H9 (cell line): Measurements from ENCODE around the gene CGB8. TPM values are rescaled to one million over a fixed set of nuclear protein-coding genes. Genes with fewer than 3 reads are reported as not detected.
"Not testable (repeated sequence)": the region's sequence is repeated elsewhere in the genome, so short reads cannot be mapped to it uniquely, and the experiment has no call there.

Experiments
- DNase-seq: peaks from one replicate; pipeline ENCODE4 v3.0.0-alpha.2; 2017
- H2AFZ ChIP-seq: one replicate; pipeline ENCODE4 v1.6.1; 2013; ENCODE audit warnings: mild to moderate bottlenecking, low read length, control low read depth, moderate library complexity
- H2AK5ac ChIP-seq: 2 replicates; pipeline ENCODE4 v1.6.1; 2013; ENCODE audit warnings: low read length, control low read depth, mixed read lengths; ENCODE audit not compliant: insufficient read length
- H2BK120ac ChIP-seq: one replicate; pipeline ENCODE4 v1.6.1; 2013; ENCODE audit warnings: low read depth, mild to moderate bottlenecking, low read length, control low read depth, inconsistent platforms; ENCODE audit not compliant: poor library complexity, severe bottlenecking
- H2BK12ac ChIP-seq: 2 replicates; pipeline ENCODE4 v1.6.1; 2013; ENCODE audit warnings: low read length, control low read depth, mixed read lengths, low read depth; ENCODE audit not compliant: insufficient read length
- H2BK15ac ChIP-seq: 2 replicates; pipeline ENCODE4 v1.6.1; 2013; ENCODE audit warnings: low read depth, low read length, control low read depth
- H2BK20ac ChIP-seq: one replicate; pipeline ENCODE4 v1.6.1; 2013; ENCODE audit warnings: low read depth, mild to moderate bottlenecking, low read length, control low read depth, inconsistent platforms; ENCODE audit not compliant: poor library complexity, severe bottlenecking
- H2BK5ac ChIP-seq: 2 replicates; pipeline ENCODE4 v1.6.1; 2013; ENCODE audit warnings: low read length, control low read depth, mixed read lengths; ENCODE audit not compliant: insufficient read length
- H3K14ac ChIP-seq: 2 replicates; pipeline ENCODE4 v1.6.1; 2013; ENCODE audit warnings: low read length, control low read depth; ENCODE audit not compliant: insufficient read depth
- H3K18ac ChIP-seq: 2 replicates; pipeline ENCODE4 v1.6.1; 2013; ENCODE audit warnings: low read depth, mild to moderate bottlenecking, mixed read lengths, low read length, control low read depth; ENCODE audit not compliant: insufficient read length
- H3K23ac ChIP-seq: 2 replicates; pipeline ENCODE4 v1.6.1; 2013; ENCODE audit warnings: low read length, control low read depth, mixed read lengths, low read depth; ENCODE audit not compliant: insufficient read length
- H3K23me2 ChIP-seq: 2 replicates; pipeline ENCODE4 v1.6.1; 2013; ENCODE audit warnings: low read depth, mild to moderate bottlenecking, mixed read lengths, low read length, control low read depth; ENCODE audit not compliant: insufficient read length, poor library complexity, severe bottlenecking
- H3K27ac ChIP-seq: 2 replicates; pipeline ENCODE4 v1.5.1; 2013; ENCODE audit warnings: low read length, control low read depth, mixed read lengths, low read depth; ENCODE audit not compliant: insufficient read length
- H3K27me3 ChIP-seq: 2 replicates; pipeline ENCODE4 v1.6.1; 2013; ENCODE audit warnings: low read length, control low read depth, inconsistent platforms; ENCODE audit not compliant: insufficient read depth
- H3K4ac ChIP-seq: 2 replicates; pipeline ENCODE4 v1.6.1; 2013; ENCODE audit warnings: low read depth, mild to moderate bottlenecking, control low read depth, inconsistent platforms, low read length, moderate library complexity
- H3K4me1 ChIP-seq: 2 replicates; pipeline ENCODE4 v1.6.1; 2013; ENCODE audit warnings: low read length, control low read depth, inconsistent platforms; ENCODE audit not compliant: insufficient read depth
- H3K4me2 ChIP-seq: 2 replicates; pipeline ENCODE4 v1.6.1; 2013; ENCODE audit warnings: low read length, control low read depth, mixed read lengths; ENCODE audit not compliant: insufficient read length, insufficient read depth
- H3K56ac ChIP-seq: 2 replicates; pipeline ENCODE4 v1.6.1; 2013; ENCODE audit warnings: low read depth, mild to moderate bottlenecking, mixed read lengths, low read length, control low read depth; ENCODE audit not compliant: insufficient read length
- H3K79me1 ChIP-seq: 2 replicates; pipeline ENCODE4 v1.6.1; 2013; ENCODE audit warnings: low read depth, mild to moderate bottlenecking, moderate library complexity, low read length, control low read depth, inconsistent platforms; ENCODE audit not compliant: insufficient read depth, poor library complexity, severe bottlenecking
- H3K79me2 ChIP-seq: 2 replicates; pipeline ENCODE4 v1.6.1; 2013; ENCODE audit warnings: low read length, control low read depth, inconsistent platforms; ENCODE audit not compliant: insufficient read depth
- H3K9ac ChIP-seq: 2 replicates; pipeline ENCODE4 v1.6.1; 2013; ENCODE audit warnings: low read length, control low read depth, mixed read lengths; ENCODE audit not compliant: insufficient read length; ENCODE audit errors: extremely low read depth
- H3K9me3 ChIP-seq: one replicate; pipeline ENCODE4 v1.6.1; 2013; ENCODE audit warnings: low read depth, low read length, inconsistent platforms; ENCODE audit not compliant: control insufficient read depth
- H3T11ph ChIP-seq: one replicate; pipeline ENCODE4 v1.6.1; 2013; ENCODE audit warnings: mild to moderate bottlenecking, low read length, control low read depth, inconsistent platforms
- H4K20me1 ChIP-seq: one replicate; pipeline ENCODE4 v1.6.1; 2013; ENCODE audit not compliant: control insufficient read depth, insufficient read length, insufficient read depth
- H4K5ac ChIP-seq: 2 replicates; pipeline ENCODE4 v1.6.1; 2013; ENCODE audit warnings: low read depth, mild to moderate bottlenecking, mixed read lengths, low read length, control low read depth; ENCODE audit not compliant: insufficient read length
- H4K8ac ChIP-seq: replicated peaks from 2 replicates; pipeline ENCODE4 v1.6.1; 2013; ENCODE audit warnings: low read length, control low read depth, mixed read lengths, low read depth; ENCODE audit not compliant: insufficient read length
- H4K91ac ChIP-seq: 2 replicates; pipeline ENCODE4 v1.6.1; 2013; ENCODE audit warnings: low read depth, mild to moderate bottlenecking, moderate library complexity, mixed read lengths, low read length, control low read depth; ENCODE audit not compliant: insufficient read length
- H3K27ac Mint-ChIP-seq, 3 experiments: 2 replicates in 2 of 3; 3 replicates in 1 of 3; pipeline ENCODE4 v1.8.0; 2020 to 2021; ENCODE audit warnings: mixed read lengths in 3 of 3, mild to moderate bottlenecking in 1 of 3, moderate library complexity in 1 of 3
- H3K27me3 Mint-ChIP-seq: 2 replicates; pipeline ENCODE4 v1.8.0; 2021; ENCODE audit warnings: low read depth, mild to moderate bottlenecking, moderate library complexity, mixed read lengths
- H3K36me3 Mint-ChIP-seq, 3 experiments: 2 replicates in 2 of 3; 3 replicates in 1 of 3; pipeline ENCODE4 v1.8.0; 2020 to 2021; ENCODE audit warnings: low read depth in 3 of 3, mixed read lengths in 3 of 3; ENCODE audit not compliant: insufficient read depth in 1 of 3
- H3K4me1 Mint-ChIP-seq, 2 experiments: 2 replicates each; pipeline ENCODE4 v1.8.0; 2020; ENCODE audit warnings: mixed read lengths in 2 of 2
- H3K4me3 Mint-ChIP-seq, 2 experiments: 2 replicates in 1 of 2; 3 replicates in 1 of 2; pipeline ENCODE4 v1.8.0; 2020 to 2021; ENCODE audit warnings: mild to moderate bottlenecking in 2 of 2, mixed read lengths in 2 of 2, moderate library complexity in 1 of 2
- H3K9me3 Mint-ChIP-seq, 2 experiments: 2 replicates in 1 of 2; 3 replicates in 1 of 2; pipeline ENCODE4 v1.8.0; 2020; ENCODE audit warnings: mild to moderate bottlenecking in 2 of 2, mixed read lengths in 2 of 2, moderate library complexity in 1 of 2
- WGBS: extraction: QIAGEN DNeasy Blood & Tissue Kit; methylation state at CpG from one replicate; pipeline ENCODE4 v1.1.7; 2013; ENCODE audit warnings: missing lambda C conversion rate, low lambda C conversion rate, mixed read lengths; ENCODE audit not compliant: insufficient read length; ENCODE audit errors: extremely low coverage; 5-methylcytosine and 5-hydroxymethylcytosine counted together
- total RNA-seq: library from RNA; stranded (reverse); gene quantifications from 2 replicates; pipeline ENCODE4 v1.2.1, GENCODE V29; 2021
- TF ChIP-seq, protein P1 (sequence below): fragments of 200-600 bp; sonication (generic); conservative IDR thresholded peaks from 3 replicates; pipeline ENCODE4 v1.8.0; 2021; ENCODE audit warnings: antibody characterized with exemption, mild to moderate bottlenecking

The CGB8 gene
- total RNA-seq, 1 experiment from 2014 or later, result not detected

DNA sequence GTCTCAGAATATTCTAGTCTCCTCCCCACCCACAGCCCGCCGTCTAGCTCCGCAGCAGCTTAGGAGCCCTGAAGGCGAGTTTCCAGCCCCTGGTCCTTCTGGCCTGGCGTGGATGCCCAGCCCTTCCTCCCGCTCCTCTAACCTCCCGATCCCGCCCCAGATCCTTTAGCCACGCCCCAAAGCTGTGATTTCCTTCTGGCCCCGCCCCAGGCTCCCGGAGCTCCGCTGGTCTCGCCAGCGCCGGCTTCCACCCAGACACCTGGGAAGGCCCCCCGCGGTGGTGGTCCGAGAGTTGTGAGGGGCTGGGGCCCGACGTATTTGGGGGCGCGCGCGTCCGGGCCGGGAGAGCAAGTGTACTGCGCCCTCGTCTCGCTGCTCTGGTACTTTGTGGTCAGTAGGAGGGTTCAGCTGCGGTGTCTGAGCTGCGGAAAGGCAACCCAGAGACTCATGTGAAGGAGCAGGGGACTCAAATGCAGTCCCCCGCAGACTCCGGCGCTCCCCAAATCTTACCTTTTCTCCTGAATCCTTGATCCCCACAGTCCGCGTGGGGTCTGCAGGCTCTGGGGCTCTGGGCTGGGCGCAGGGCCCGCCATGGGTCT is 8.8 kb upstream of the CGB8 start, which contains the start of gene CGB7:
Gene CGB7, minus strand, starts transcription at position 114 of the 599 bp plus-strand sequence. CDS start 2,374 bp downstream, outside the sequence.
- Mint-ChIP-seq H3K27ac (no peak within 1 kb of the TSS), H3K36me3 (no peaks in the 10 kb centered on the region; a peak in 1 of 7 replicates), H3K4me1 (peaks cover 18 to 28% of the 10 kb centered on the region in 2 experiments), H3K27me3 (peaks cover 80% of the 10 kb centered on the region), H3K4me3 (peak within 1 kb of the TSS; percentile 53 to 77), H3K9me3 (peaks cover 0 to 2% of the 10 kb centered on the region in 2 experiments; a peak in 1 of 5 replicates)
- no peak within 1 kb of the TSS for H3K56ac ChIP-seq
- H2AFZ ChIP-seq, result no peak within 1 kb of the TSS
- no peak within 1 kb of the TSS for H2BK12ac ChIP-seq
- no peaks in the 10 kb centered on the region for H3K9me3 ChIP-seq
- TF ChIP-seq, protein P1, sequence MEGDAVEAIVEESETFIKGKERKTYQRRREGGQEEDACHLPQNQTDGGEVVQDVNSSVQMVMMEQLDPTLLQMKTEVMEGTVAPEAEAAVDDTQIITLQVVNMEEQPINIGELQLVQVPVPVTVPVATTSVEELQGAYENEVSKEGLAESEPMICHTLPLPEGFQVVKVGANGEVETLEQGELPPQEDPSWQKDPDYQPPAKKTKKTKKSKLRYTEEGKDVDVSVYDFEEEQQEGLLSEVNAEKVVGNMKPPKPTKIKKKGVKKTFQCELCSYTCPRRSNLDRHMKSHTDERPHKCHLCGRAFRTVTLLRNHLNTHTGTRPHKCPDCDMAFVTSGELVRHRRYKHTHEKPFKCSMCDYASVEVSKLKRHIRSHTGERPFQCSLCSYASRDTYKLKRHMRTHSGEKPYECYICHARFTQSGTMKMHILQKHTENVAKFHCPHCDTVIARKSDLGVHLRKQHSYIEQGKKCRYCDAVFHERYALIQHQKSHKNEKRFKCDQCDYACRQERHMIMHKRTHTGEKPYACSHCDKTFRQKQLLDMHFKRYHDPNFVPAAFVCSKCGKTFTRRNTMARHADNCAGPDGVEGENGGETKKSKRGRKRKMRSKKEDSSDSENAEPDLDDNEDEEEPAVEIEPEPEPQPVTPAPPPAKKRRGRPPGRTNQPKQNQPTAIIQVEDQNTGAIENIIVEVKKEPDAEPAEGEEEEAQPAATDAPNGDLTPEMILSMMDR, result no peak
- no peak within 1 kb of the TSS for H3K27ac ChIP-seq
- peak; percentile 83 for DNase-seq
- H3K14ac ChIP-seq, result no peak within 1 kb of the TSS; the same call in 1 of the 2 replicates
- H4K8ac ChIP-seq, result no peak within 1 kb of the TSS
- no peak within 1 kb of the TSS for H2BK15ac ChIP-seq
- no peak within 1 kb of the TSS for H2BK20ac ChIP-seq
- H3K79me2 ChIP-seq, result no peaks in the 10 kb centered on the region
- H2BK5ac ChIP-seq, result no peak within 1 kb of the TSS
- no peak within 1 kb of the TSS for H2AK5ac ChIP-seq
- H3K79me1 ChIP-seq, result no peaks in the 10 kb centered on the region
- H4K20me1 ChIP-seq, result no peaks in the 10 kb centered on the region
- no peak within 1 kb of the TSS for H3K18ac ChIP-seq
- H3K27me3 ChIP-seq, result peaks cover 15% of the 10 kb centered on the region; the same call in 1 of the 2 replicates
- no peaks in the 10 kb centered on the region for H3K4me1 ChIP-seq
- H3K4ac ChIP-seq, result no peak within 1 kb of the TSS
- no peak within 1 kb of the TSS for H4K91ac ChIP-seq
- no peak within 1 kb of the TSS for H3K23ac ChIP-seq
- no peak within 1 kb of the TSS for H2BK120ac ChIP-seq
- WGBS, result no CpG with 5 or more reads among the region's 38 CpGs
- H3K9ac ChIP-seq, result no peak within 1 kb of the TSS
- no peak within 1 kb of the TSS for H3T11ph ChIP-seq
- peaks cover 10% of the 10 kb centered on the region for H3K23me2 ChIP-seq
- H4K5ac ChIP-seq, result no peak within 1 kb of the TSS
- peak within 1 kb of the TSS; percentile 52 for H3K4me2 ChIP-seq

DNA sequence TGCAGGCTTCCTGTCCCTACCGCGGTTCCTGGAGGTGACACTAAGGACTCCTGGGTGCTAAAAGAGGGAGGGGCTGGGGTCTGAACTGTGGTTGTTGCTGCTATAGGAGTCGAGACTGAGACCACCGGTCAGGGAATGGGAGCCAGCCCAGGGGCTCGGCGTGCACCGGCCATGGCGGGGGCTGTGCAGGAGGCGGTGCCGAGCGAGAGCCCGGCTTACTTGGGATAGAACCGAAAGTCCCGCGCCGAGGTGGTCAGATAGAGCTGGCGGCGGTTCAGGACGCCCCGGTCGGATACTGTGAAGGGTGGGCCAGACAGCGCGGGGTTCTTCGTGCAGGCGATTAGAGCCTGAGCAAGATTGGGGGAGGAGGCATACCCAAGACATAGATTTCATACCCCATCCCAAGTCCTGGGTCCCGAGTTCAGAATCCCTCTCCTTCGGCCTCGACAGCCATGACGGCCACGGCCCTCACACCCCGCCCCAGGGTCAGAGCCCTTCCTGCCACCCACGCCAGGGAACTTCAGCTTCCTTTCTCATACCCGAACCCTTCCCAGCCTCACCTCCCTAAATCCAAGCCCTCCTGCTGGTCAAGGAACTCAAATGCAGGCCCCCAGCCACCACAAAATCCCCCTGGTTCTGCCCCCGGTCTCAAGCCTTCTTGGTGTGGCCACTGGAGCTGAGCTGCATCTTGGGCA is 8.1 kb upstream of the CGB8 start:
- not testable (repeated sequence) for H4K8ac ChIP-seq, H3K79me1 ChIP-seq, H3K9me3 Mint-ChIP-seq, H3K4me1 ChIP-seq, H3K9ac ChIP-seq, H4K20me1 ChIP-seq, H3K36me3 Mint-ChIP-seq, H2BK20ac ChIP-seq, H3K4ac ChIP-seq, H3K27ac Mint-ChIP-seq, H4K5ac ChIP-seq, H3K14ac ChIP-seq, H2BK120ac ChIP-seq, H4K91ac ChIP-seq, H2BK5ac ChIP-seq, H3K23ac ChIP-seq, H3K18ac ChIP-seq, H2BK15ac ChIP-seq, H3K9me3 ChIP-seq, H2AK5ac ChIP-seq, H3K56ac ChIP-seq, H3K79me2 ChIP-seq, DNase-seq, H2AFZ ChIP-seq, H2BK12ac ChIP-seq, H3T11ph ChIP-seq, H3K27ac ChIP-seq
- Histone ChIP-seq H3K4me2 (peak overlapping the region; percentile 52), H3K27me3 (peaks cover 15% of the 10 kb centered on the region; the same call in 1 of the 2 replicates), H3K23me2 (peaks cover 10% of the 10 kb centered on the region)
- Mint-ChIP-seq H3K4me1 (peaks cover 18 to 30% of the 10 kb centered on the region in 2 experiments), H3K27me3 (peaks cover 83% of the 10 kb centered on the region), H3K4me3 (peak overlapping the region; percentile 53 to 77)
- WGBS, result no CpG with 5 or more reads among the region's 34 CpGs
